Liver (tissue), 3 donors: Measurements from ENCODE around the gene SNAP47.
"Not testable (repeated sequence)": the region's sequence is repeated elsewhere in the genome, so short reads cannot be mapped to it uniquely, and the experiment has no call there.

Experiments
- ATF3 ChIP-seq: IDR thresholded peaks from 2 replicates; pipeline ENCODE4 v1.6.1; 2016; ENCODE audit warnings: antibody characterized with exemption
- CTCF ChIP-seq: fragments of 150-350 bp; IDR thresholded peaks from 2 replicates; pipeline ENCODE4 v1.5.1; 2017; ENCODE audit warnings: improper control_type of control experiment, low read depth, low read length; ENCODE audit not compliant: missing input control
- EGR1 ChIP-seq, 2 donors: IDR thresholded peaks; 2 replicates each; pipeline ENCODE4 v1.6.1; 2016 to 2018; ENCODE audit warnings: antibody characterized with exemption in 2 of 2, low read depth in 2 of 2
- GABPA ChIP-seq, 2 donors: IDR thresholded peaks in 1 of 2; conservative IDR thresholded peaks in 1 of 2; 2 replicates each; pipeline ENCODE4 v1.6.1; 2016; ENCODE audit warnings: antibody characterized with exemption in 2 of 2, mild to moderate bottlenecking in 1 of 2, moderate library complexity in 1 of 2
- HNF4A ChIP-seq, 2 donors: conservative IDR thresholded peaks; 2 replicates each; pipeline ENCODE4 v1.6.1; 2016; ENCODE audit warnings: antibody characterized with exemption in 2 of 2, mild to moderate bottlenecking in 2 of 2
- JUND ChIP-seq, 2 donors: IDR thresholded peaks; 2 replicates each; pipeline ENCODE4 v1.6.1; 2016; ENCODE audit warnings: antibody characterized with exemption in 2 of 2
- MAX ChIP-seq: IDR thresholded peaks from 2 replicates; pipeline ENCODE4 v1.6.1; 2016; ENCODE audit warnings: antibody characterized with exemption
- NR2F2 ChIP-seq: IDR thresholded peaks from 2 replicates; pipeline ENCODE4 v1.6.1; 2016; ENCODE audit warnings: antibody characterized with exemption
- RAD21 ChIP-seq, 2 donors: IDR thresholded peaks; 2 replicates each; pipeline ENCODE4 v1.6.1; 2016; ENCODE audit warnings: antibody characterized with exemption in 2 of 2, mild to moderate bottlenecking in 2 of 2
- REST ChIP-seq: IDR thresholded peaks from 2 replicates; pipeline ENCODE4 v1.6.1; 2016; ENCODE audit warnings: antibody characterized with exemption, mild to moderate bottlenecking
- RXRA ChIP-seq, 2 donors: IDR thresholded peaks; 2 replicates each; pipeline ENCODE4 v1.6.1; 2017 to 2018; ENCODE audit warnings: antibody characterized with exemption in 2 of 2, mild to moderate bottlenecking in 1 of 2
- SP1 ChIP-seq: IDR thresholded peaks from 2 replicates; pipeline ENCODE4 v1.6.1; 2018; ENCODE audit warnings: antibody characterized with exemption, mild to moderate bottlenecking
- TAF1 ChIP-seq: conservative IDR thresholded peaks from 2 replicates; pipeline ENCODE4 v1.6.1; 2016; ENCODE audit warnings: antibody characterized with exemption, mild to moderate bottlenecking
- ZBTB33 ChIP-seq: IDR thresholded peaks from 2 replicates; pipeline ENCODE4 v1.6.1; 2016; ENCODE audit warnings: antibody characterized with exemption
- donor health status: healthy.
- donor health status: healthy.

GRCh38 chr1:227710474-227710873 is 24.8 kb upstream of the SNAP47 start:
- TF ChIP-seq SP1; RXRA (IDR thresholded peaks at IDR 0.05); GABPA (IDR thresholded peaks at IDR 0.05 in 1 of 2, conservative IDR thresholded peaks at IDR 0.05 in 1 of 2); CTCF; RAD21 (IDR thresholded peaks at IDR 0.05); EGR1 (IDR thresholded peaks at IDR 0.05; ENCODE audit: low read depth in 2 of 2); NR2F2; REST; TAF1; ATF3; MAX; JUND (IDR thresholded peaks at IDR 0.05); ZBTB33; HNF4A (conservative IDR thresholded peaks at IDR 0.05): not testable (repeated sequence)
